HUDEP-2 (cell line): ENCODE measurements around the gene FLT3.
"Not testable (repeated sequence)": the region's sequence is repeated elsewhere in the genome, so short reads cannot be mapped to it uniquely, and the experiment has no call there.

Source experiments
- DNase-seq, 76 experiments: peaks; one replicate each; lab custom pipeline; 2025; ENCODE audit not compliant: unreplicated experiment in 76 of 76; lab: John Stamatoyannopoulos, UW

Gene FLT3

GRCh38 chr13:27975564-27976361, 124.6 kb downstream of the FLT3 start:
- DNase-seq, result no peak

GRCh38 chr13:27973961-27974662, 126.3 kb downstream of the FLT3 start:
- DNase-seq, result no peak

GRCh38 chr13:27973291-27973690, 127.1 kb downstream of the FLT3 start:
- no peak for DNase-seq

GRCh38 chr13:27972478-27972820, 127.9 kb downstream of the FLT3 start:
- no peak for DNase-seq

- DNase-seq, result no peak
Measured at GRCh38 chr13:27971776-27972477, 128.4 kb downstream of the FLT3 start.

- no peak for DNase-seq
Measured at GRCh38 chr13:27971236-27971645, 129.1 kb downstream of the FLT3 start.

GRCh38 chr13:27970382-27971235, 129.8 kb downstream of the FLT3 start:
- no peak for DNase-seq

GRCh38 chr13:27969866-27970229, 130.5 kb downstream of the FLT3 start:
- DNase-seq, result no peak

GRCh38 chr13:27969082-27969865, 131.1 kb downstream of the FLT3 start, which contains the start of gene CDX2:
Gene CDX2 (minus strand): TSS chr13:27969315. CDS start chr13:27969006, 309 bp downstream.
- no peak for DNase-seq

GRCh38 chr13:27968316-27969081, 131.9 kb downstream of the FLT3 start:
- no peak for DNase-seq

GRCh38 chr13:27967736-27968315, 132.6 kb downstream of the FLT3 start:
- DNase-seq, result no peak

- no peak for DNase-seq
Measured at GRCh38 chr13:27967203-27967735, 133.1 kb downstream of the FLT3 start.

- no peak for DNase-seq
Measured at GRCh38 chr13:27966641-27967202, 133.7 kb downstream of the FLT3 start.

- no peak for DNase-seq
Measured at GRCh38 chr13:27965740-27966640, 134.4 kb downstream of the FLT3 start.

GRCh38 chr13:27965343-27965739, 135.0 kb downstream of the FLT3 start:
- no peak for DNase-seq

- DNase-seq, result no peak
Measured at GRCh38 chr13:27964741-27965323, 135.5 kb downstream of the FLT3 start.

GRCh38 chr13:27964206-27964605, 136.2 kb downstream of the FLT3 start:
- not testable (repeated sequence) for DNase-seq
